MCF 10A (cell line): ENCODE results near the gene MTHFD2. TPM values are rescaled to one million over a fixed set of nuclear protein-coding genes. Genes with fewer than 3 reads are reported as not detected.

Source experiments
- BruUV-seq: library from RNA; stranded (reverse); fragments of 400-500 nt; replicated peaks from 2 replicates; lab custom pipeline; 2021; lab: Mats Ljungman, UMichigan
- CTCF ChIA-PET: fragments of 300-600 bp; sonication (Branson Sonifier 250); formaldehyde crosslinking; extraction: SDS; loops from one replicate; lab custom pipeline; 2021; ENCODE audit warnings: antibody characterized with exemption, inconsistent platforms; lab: Yijun Ruan, JAX
- POLR2A ChIA-PET: fragments of 300-600, 350-650 bp; sonication (Branson Sonifier 250); formaldehyde crosslinking; extraction: SDS; loops from one replicate; lab custom pipeline; 2020; ENCODE audit warnings: antibody characterized with exemption, inconsistent platforms; lab: Yijun Ruan, JAX
- DNase-seq: peaks from one replicate; pipeline ENCODE4 v3.0.0-alpha.2; 2018; ENCODE audit not compliant: unreplicated experiment
- H3K27ac Mint-ChIP-seq: one replicate; pipeline ENCODE4 v1.8.0; 2022; ENCODE audit warnings: mild to moderate bottlenecking, low read depth, mixed read lengths; ENCODE audit not compliant: unreplicated experiment
- H3K27me3 Mint-ChIP-seq: one replicate; pipeline ENCODE4 v1.8.0; 2022; ENCODE audit warnings: mixed read lengths; ENCODE audit not compliant: insufficient read depth, unreplicated experiment
- H3K36me3 Mint-ChIP-seq: one replicate; pipeline ENCODE4 v1.8.0; 2022; ENCODE audit warnings: mild to moderate bottlenecking, moderate library complexity, mixed read lengths; ENCODE audit not compliant: insufficient read depth, unreplicated experiment
- H3K4me1 Mint-ChIP-seq: one replicate; pipeline ENCODE4 v1.8.0; 2022; ENCODE audit warnings: mixed read lengths; ENCODE audit not compliant: insufficient read depth, unreplicated experiment
- H3K4me3 Mint-ChIP-seq: one replicate; pipeline ENCODE4 v1.8.0; 2022; ENCODE audit warnings: mild to moderate bottlenecking, moderate library complexity, mixed read lengths; ENCODE audit not compliant: unreplicated experiment
- H3K9me3 Mint-ChIP-seq: one replicate; pipeline ENCODE4 v1.8.0; 2022; ENCODE audit warnings: mixed read lengths; ENCODE audit not compliant: unreplicated experiment
- intact Hi-C: fragments of 100-400 bp; cut with micrococcal nuclease; formaldehyde crosslinking; loops from 2 replicates; pipeline ENCODE4 v1.14.1; 2022
- total RNA-seq: library from RNA; stranded (reverse); gene quantifications from 2 replicates; pipeline ENCODE4 v1.2.3, GENCODE V29; 2022
- TF ChIP-seq, protein P1 (sequence below): fragments of 200-600 bp; IDR thresholded peaks from one replicate; pipeline ENCODE4 v1.8.0; 2022; ENCODE audit warnings: antibody characterized with exemption, mild to moderate bottlenecking; ENCODE audit not compliant: unreplicated experiment

MTHFD2 gene
- total RNA-seq, 1 experiment from 2014 or later = 470 TPM

DNA sequence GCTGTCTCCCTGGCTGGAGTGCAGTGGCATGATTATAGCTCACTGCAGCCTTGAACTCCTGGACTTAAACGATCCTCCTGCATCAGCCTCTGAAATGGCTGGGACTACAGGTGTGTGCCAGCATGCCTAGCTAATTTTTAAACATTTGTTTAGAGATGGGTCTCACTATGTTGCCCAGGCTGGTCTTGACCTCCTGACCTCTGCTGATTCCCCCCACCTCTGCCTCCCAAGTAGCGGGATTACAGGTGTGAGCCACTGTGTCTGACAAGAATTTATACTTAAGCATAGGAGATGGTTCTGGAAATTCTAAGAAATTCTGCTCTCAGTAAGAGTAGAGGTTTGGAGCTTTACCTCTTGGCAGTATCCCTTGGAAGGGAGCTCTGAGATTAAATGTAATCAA, 18.2 kb downstream of the MTHFD2 start:
- no peaks in the 10 kb centered on the region for H3K4me1 Mint-ChIP-seq
- BruUV-seq = no TSS peak
- H3K36me3 Mint-ChIP-seq = peaks cover 95% of the 10 kb centered on the region
- H3K4me3 Mint-ChIP-seq = no peak overlapping the region
- no peak overlapping the region for H3K27ac Mint-ChIP-seq
- CTCF ChIA-PET = interaction anchor here (1.2 to 2.2 kb wide), 4 partner anchors 11 to 66 kb away, joined by 3 to 10 read pairs (median 6); no protein-coding TSS in a partner anchor
- no peaks in the 10 kb centered on the region for H3K27me3 Mint-ChIP-seq
- TF ChIP-seq, protein P1, sequence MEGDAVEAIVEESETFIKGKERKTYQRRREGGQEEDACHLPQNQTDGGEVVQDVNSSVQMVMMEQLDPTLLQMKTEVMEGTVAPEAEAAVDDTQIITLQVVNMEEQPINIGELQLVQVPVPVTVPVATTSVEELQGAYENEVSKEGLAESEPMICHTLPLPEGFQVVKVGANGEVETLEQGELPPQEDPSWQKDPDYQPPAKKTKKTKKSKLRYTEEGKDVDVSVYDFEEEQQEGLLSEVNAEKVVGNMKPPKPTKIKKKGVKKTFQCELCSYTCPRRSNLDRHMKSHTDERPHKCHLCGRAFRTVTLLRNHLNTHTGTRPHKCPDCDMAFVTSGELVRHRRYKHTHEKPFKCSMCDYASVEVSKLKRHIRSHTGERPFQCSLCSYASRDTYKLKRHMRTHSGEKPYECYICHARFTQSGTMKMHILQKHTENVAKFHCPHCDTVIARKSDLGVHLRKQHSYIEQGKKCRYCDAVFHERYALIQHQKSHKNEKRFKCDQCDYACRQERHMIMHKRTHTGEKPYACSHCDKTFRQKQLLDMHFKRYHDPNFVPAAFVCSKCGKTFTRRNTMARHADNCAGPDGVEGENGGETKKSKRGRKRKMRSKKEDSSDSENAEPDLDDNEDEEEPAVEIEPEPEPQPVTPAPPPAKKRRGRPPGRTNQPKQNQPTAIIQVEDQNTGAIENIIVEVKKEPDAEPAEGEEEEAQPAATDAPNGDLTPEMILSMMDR = no peak
- intact Hi-C loops = no loop called here
- H3K9me3 Mint-ChIP-seq = no peaks in the 10 kb centered on the region
- POLR2A ChIA-PET = interaction anchor here (0.7 to 1.7 kb wide), 6 partner anchors 11 to 103 kb away, joined by 3 to 7 read pairs (median 4); no protein-coding TSS in a partner anchor
- DNase-seq = no peak

DNA sequence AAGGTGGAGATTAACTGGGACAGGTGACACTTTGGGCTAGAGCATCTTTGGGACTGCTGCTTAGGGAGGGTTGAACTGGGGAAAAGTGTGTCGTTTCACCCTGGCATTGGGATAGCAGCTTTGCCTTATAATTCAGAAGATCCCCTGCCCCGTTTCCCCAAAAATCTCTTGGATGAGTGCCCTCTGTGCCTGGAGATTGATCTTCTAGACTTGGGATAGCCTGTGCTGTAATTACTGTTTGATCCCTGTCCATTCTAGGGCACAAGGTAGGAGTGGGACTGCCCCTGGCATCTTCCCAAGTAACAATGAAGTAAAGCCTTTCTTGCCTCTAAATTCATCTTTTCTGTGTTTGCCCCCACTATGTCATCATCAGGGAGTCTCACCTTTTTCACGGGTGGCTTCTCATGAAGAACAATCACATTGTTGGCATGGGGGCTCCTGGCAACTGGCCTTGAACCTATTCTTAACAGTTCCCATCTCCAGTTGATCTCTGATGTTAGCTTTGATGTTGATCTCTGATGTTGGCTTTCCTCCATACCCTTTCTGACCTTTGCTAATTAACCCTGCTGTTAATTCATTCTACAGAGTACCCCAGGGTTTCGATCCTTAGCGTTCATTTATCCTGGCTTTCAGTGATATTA, 21.6 kb downstream of the MTHFD2 start:
- TF ChIP-seq, protein P1 = no peak

DNA sequence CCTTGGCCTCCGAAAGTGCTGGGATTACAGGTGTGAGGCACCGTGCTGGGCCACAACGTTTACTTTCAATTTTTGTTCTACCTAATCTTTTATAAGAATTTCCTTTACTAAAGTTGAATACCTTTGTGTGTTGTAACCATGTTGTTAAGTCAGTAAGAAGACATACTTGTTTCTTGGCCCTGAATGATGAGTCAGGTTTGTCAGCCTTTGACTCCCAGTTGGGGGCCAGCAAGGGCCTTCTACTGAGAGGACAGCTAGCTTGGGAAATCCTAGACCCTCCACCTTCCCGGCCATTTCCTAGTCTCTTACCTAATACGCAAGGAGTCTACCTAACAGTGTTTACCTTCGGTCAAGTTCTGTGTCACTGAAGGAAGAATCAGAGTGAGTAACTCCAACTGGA, 22.7 kb downstream of the MTHFD2 start:
- ChIA-PET CTCF (no interaction called here), POLR2A (interaction anchor here (1.3 kb wide), 1 partner anchor 14 kb away, joined by 3 read pairs; no protein-coding TSS in a partner anchor)
- H3K27me3 Mint-ChIP-seq = no peaks in the 10 kb centered on the region
- TF ChIP-seq, protein P1 = no peak
- no peaks in the 10 kb centered on the region for H3K9me3 Mint-ChIP-seq
- no TSS peak for BruUV-seq
- no peak for DNase-seq
- peaks cover 58% of the 10 kb centered on the region for H3K36me3 Mint-ChIP-seq
- peaks cover 6% of the 10 kb centered on the region for H3K4me1 Mint-ChIP-seq
- no peak overlapping the region for H3K27ac Mint-ChIP-seq
- intact Hi-C loops = no loop called here
- H3K4me3 Mint-ChIP-seq = no peak overlapping the region

More for the DNA sequence above, 21.6 kb downstream of the MTHFD2 start:
- CTCF ChIA-PET = no interaction called here
- Mint-ChIP-seq H3K27me3 (no peaks in the 10 kb centered on the region), H3K4me1 (no peaks in the 10 kb centered on the region), H3K9me3 (no peaks in the 10 kb centered on the region), H3K4me3 (no peak overlapping the region), H3K36me3 (peaks cover 69% of the 10 kb centered on the region), H3K27ac (no peak overlapping the region)
- POLR2A ChIA-PET = interaction anchor here (1.3 kb wide), 1 partner anchor 12 kb away, joined by 3 read pairs; no protein-coding TSS in a partner anchor
- BruUV-seq = no TSS peak
- intact Hi-C loops = no loop called here
- DNase-seq = no peak

DNA sequence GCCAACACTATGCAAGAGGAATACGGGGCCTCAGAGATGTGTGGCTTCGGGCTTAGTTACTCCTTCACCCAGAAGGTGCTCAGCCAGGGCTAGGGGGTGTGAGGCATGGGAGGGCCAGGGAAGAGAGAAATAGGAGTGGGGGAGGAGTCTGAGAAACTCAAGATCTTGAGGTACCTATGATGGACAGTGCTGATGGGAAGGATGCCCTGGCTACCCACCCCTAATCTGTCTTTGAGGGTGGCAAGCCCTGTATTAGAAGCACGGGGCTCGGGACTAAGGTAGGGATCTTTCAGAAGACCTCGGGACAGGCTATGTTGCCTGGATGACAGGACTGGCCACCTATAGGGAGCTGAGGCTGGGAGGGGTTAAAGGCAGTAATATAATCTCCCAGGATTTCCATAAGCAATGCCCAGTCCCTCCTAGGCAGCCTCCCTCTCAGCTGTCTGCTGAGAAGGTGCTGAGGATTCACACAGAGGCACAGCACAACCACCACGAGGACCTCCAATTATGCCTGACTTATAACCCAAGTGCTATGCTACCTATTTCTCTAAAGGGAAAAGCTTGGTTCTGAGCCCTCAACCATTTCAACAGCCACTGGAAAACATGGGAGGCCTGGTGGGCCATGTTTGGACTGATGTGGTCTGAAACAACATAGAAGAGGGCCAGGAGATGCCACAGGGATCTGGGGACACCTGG, 23.3 kb downstream of the MTHFD2 start:
- POLR2A ChIA-PET = interaction anchor here (0.8 kb wide), 1 partner anchor 11 kb away, joined by 3 read pairs; no protein-coding TSS in a partner anchor
- peaks cover 52% of the 10 kb centered on the region for H3K36me3 Mint-ChIP-seq
- CTCF ChIA-PET = no interaction called here
- H3K4me1 Mint-ChIP-seq = peaks cover 13% of the 10 kb centered on the region
- H3K27ac Mint-ChIP-seq = no peak overlapping the region
- H3K9me3 Mint-ChIP-seq = no peaks in the 10 kb centered on the region
- DNase-seq = no peak
- no peak overlapping the region for H3K4me3 Mint-ChIP-seq
- BruUV-seq = no TSS peak
- TF ChIP-seq, protein P1 = no peak
- H3K27me3 Mint-ChIP-seq = no peaks in the 10 kb centered on the region
- intact Hi-C loops = no loop called here
